GM18526 (cell line): Measurements from ENCODE around the gene ARHGAP28.

Experiments
- POLR2A ChIP-seq: IDR thresholded peaks from 3 replicates; pipeline ENCODE4 v1.6.1; 2011; ENCODE audit not compliant: insufficient read length; ENCODE audit errors: extremely low read depth

ARHGAP28 gene

GRCh38 chr18:6746386-6746960, 17.0 kb downstream of the ARHGAP28 start:
- TF ChIP-seq POLR2A = no peak

- TF ChIP-seq POLR2A = no peak
Observed at GRCh38 chr18:6747646-6748045, 18.1 kb downstream of the ARHGAP28 start.

- TF ChIP-seq POLR2A = no peak
Observed at GRCh38 chr18:6748241-6748640, 18.7 kb downstream of the ARHGAP28 start.

- no peak for TF ChIP-seq POLR2A
Observed at GRCh38 chr18:6750411-6750810, 20.9 kb downstream of the ARHGAP28 start.

GRCh38 chr18:6751222-6751621, 21.7 kb downstream of the ARHGAP28 start:
- no peak for TF ChIP-seq POLR2A

GRCh38 chr18:6752202-6752860, 22.8 kb downstream of the ARHGAP28 start:
- no peak for TF ChIP-seq POLR2A

GRCh38 chr18:6755107-6755506, 25.6 kb downstream of the ARHGAP28 start:
- no peak for TF ChIP-seq POLR2A

- TF ChIP-seq POLR2A = no peak
Observed at GRCh38 chr18:6757931-6758330, 28.4 kb downstream of the ARHGAP28 start.

- TF ChIP-seq POLR2A = no peak
Observed at GRCh38 chr18:6759579-6759978, 30.1 kb downstream of the ARHGAP28 start.

GRCh38 chr18:6763524-6763923, 34.0 kb downstream of the ARHGAP28 start:
- no peak for TF ChIP-seq POLR2A

GRCh38 chr18:6764382-6764781, 34.9 kb downstream of the ARHGAP28 start:
- no peak for TF ChIP-seq POLR2A

GRCh38 chr18:6773777-6774176, 44.3 kb downstream of the ARHGAP28 start:
- no peak for TF ChIP-seq POLR2A

- no peak for TF ChIP-seq POLR2A
Observed at GRCh38 chr18:6775237-6775636, 45.7 kb downstream of the ARHGAP28 start.

GRCh38 chr18:6775702-6776101, 46.2 kb downstream of the ARHGAP28 start:
- no peak for TF ChIP-seq POLR2A

- no peak for TF ChIP-seq POLR2A
Observed at GRCh38 chr18:6776188-6776587, 46.7 kb downstream of the ARHGAP28 start.

- no peak for TF ChIP-seq POLR2A
Observed at GRCh38 chr18:6777509-6777908, 48.0 kb downstream of the ARHGAP28 start.
